Measurements from ENCODE around the gene COL4A1.

The COL4A1 gene

DNA sequence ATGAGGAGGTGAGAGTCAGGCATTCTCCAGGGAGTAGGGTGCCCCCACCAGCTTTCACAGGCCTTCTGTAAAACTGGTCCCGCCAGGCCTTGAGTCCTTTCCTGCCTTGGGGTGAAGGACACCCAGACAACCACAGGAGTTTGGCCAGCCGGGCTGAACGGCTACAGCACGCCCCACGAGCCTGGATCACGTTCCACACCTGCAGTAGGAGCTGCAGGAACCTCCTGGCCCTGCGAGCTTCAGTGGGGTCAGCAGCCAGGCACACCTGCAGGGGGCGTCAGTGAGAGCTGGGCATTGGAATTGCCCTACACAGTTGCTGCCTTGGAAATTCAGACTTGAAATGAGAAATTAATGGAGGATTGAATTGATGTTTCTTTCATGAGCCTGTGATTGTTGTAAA lies 45.8 kb upstream of the COL4A1 start:
- Histone ChIP-seq H4K8ac (ENCODE audit: low read depth, low read length) (no peak overlapping the region), H3K18ac (ENCODE audit: low read length) (no peak overlapping the region), H3K4ac (ENCODE audit: low read depth, low read length) (no peak overlapping the region), H2BK120ac (ENCODE audit: low read depth, low read length) (no peak overlapping the region), H3K27me3 (ENCODE audit: insufficient read depth, low read length, poor library complexity) (no peaks in the 10 kb centered on the region), H4K5ac (ENCODE audit: low read length) (no peak overlapping the region), H3K4me2 (ENCODE audit: low read length) (no peak overlapping the region), H3K36me3 (ENCODE audit: control insufficient read depth, insufficient read depth, low read length) (no peaks in the 10 kb centered on the region), H2BK5ac (ENCODE audit: low read length) (no peak overlapping the region), H2BK15ac (replicated peaks; ENCODE audit: low read depth) (no peak overlapping the region), H3K27ac (ENCODE audit: low read depth, low read length) (no peak overlapping the region), H3K79me1 (ENCODE audit: low read length) (peaks cover 4% of the 10 kb centered on the region), H3K56ac (ENCODE audit: low read length) (no peak overlapping the region), H3K9ac (ENCODE audit: low read length) (no peak overlapping the region), H3K79me2 (ENCODE audit: control insufficient read depth, insufficient read depth, low read length) (no peaks in the 10 kb centered on the region), H3K4me1 (ENCODE audit: control insufficient read depth, low read depth, low read length) (no peaks in the 10 kb centered on the region), H3K23ac (ENCODE audit: low read length) (no peak overlapping the region), H2AK5ac (ENCODE audit: low read length) (no peak overlapping the region), H3K4me3 (ENCODE audit: low read length) (no peak overlapping the region)
- DNase-seq = no peak
- no CpG with 5 or more reads among the region's 8 CpGs for WGBS (ENCODE audit: extremely low coverage, insufficient coverage, low lambda C conversion rate)

- no peak overlapping the region for H3K23ac ChIP-seq (ENCODE audit: low read length)
- no peaks in the 10 kb centered on the region for H3K79me2 ChIP-seq (ENCODE audit: control insufficient read depth, insufficient read depth, low read length)
- WGBS (ENCODE audit: extremely low coverage, insufficient coverage, low lambda C conversion rate) = no CpG with 5 or more reads among the region's 6 CpGs
- no peak overlapping the region for H2BK5ac ChIP-seq (ENCODE audit: low read length)
- no peak overlapping the region for H3K27ac ChIP-seq (ENCODE audit: low read depth, low read length)
- no peak overlapping the region for H3K4me2 ChIP-seq (ENCODE audit: low read length)
- no peaks in the 10 kb centered on the region for H3K36me3 ChIP-seq (ENCODE audit: control insufficient read depth, insufficient read depth, low read length)
- no peak overlapping the region for H3K4ac ChIP-seq (ENCODE audit: low read depth, low read length)
- H3K4me1 ChIP-seq (ENCODE audit: control insufficient read depth, low read depth, low read length) = no peaks in the 10 kb centered on the region
- no peak overlapping the region for H3K18ac ChIP-seq (ENCODE audit: low read length)
- no peak overlapping the region for H3K9ac ChIP-seq (ENCODE audit: low read length)
- no peak overlapping the region for H3K56ac ChIP-seq (ENCODE audit: low read length)
- peaks cover 4% of the 10 kb centered on the region for H3K79me1 ChIP-seq (ENCODE audit: low read length)
- no peak overlapping the region for H2BK120ac ChIP-seq (ENCODE audit: low read depth, low read length)
- no peak overlapping the region for H2BK15ac ChIP-seq (replicated peaks; ENCODE audit: low read depth)
- no peak overlapping the region for H4K5ac ChIP-seq (ENCODE audit: low read length)
- H3K4me3 ChIP-seq (ENCODE audit: low read length) = no peak overlapping the region
- H2AK5ac ChIP-seq (ENCODE audit: low read length) = no peak overlapping the region
- H3K27me3 ChIP-seq (ENCODE audit: insufficient read depth, low read length, poor library complexity) = no peaks in the 10 kb centered on the region
- H4K8ac ChIP-seq (ENCODE audit: low read depth, low read length) = no peak overlapping the region
- no peak for DNase-seq
Observed at GRCh38 chr13:110351636-110352420, 44.9 kb upstream of the COL4A1 start.

DNA sequence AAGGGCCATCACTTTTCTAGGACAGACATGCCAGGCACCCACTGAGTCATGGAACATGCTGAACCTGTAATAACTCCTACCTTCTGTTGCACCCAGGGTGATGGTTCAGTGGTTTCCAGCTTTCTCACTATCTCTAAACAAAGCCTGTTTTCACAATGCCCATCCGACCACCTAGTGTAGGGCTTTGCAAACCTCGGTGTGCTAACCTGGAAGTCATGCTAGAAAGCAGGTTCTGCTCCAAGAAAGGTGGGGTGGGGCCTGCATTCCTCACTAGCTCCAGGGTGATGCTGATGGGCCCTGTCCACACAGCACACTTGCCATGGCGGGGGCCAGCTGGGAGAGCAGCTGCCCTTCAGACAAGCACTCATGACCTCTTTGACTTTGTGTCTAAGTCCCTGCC lies 43.6 kb upstream of the COL4A1 start:
- Histone ChIP-seq H3K27me3 (ENCODE audit: insufficient read depth, low read length, poor library complexity) (no peaks in the 10 kb centered on the region), H4K8ac (ENCODE audit: low read depth, low read length) (no peak overlapping the region), H3K4me2 (ENCODE audit: low read length) (no peak overlapping the region), H3K4me3 (ENCODE audit: low read length) (no peak overlapping the region), H3K79me2 (ENCODE audit: control insufficient read depth, insufficient read depth, low read length) (no peaks in the 10 kb centered on the region), H3K4ac (ENCODE audit: low read depth, low read length) (no peak overlapping the region), H3K23ac (ENCODE audit: low read length) (no peak overlapping the region), H3K4me1 (ENCODE audit: control insufficient read depth, low read depth, low read length) (no peaks in the 10 kb centered on the region), H3K79me1 (ENCODE audit: low read length) (peaks cover 4% of the 10 kb centered on the region), H2BK15ac (replicated peaks; ENCODE audit: low read depth) (no peak overlapping the region), H3K18ac (ENCODE audit: low read length) (no peak overlapping the region), H4K5ac (ENCODE audit: low read length) (no peak overlapping the region), H3K27ac (ENCODE audit: low read depth, low read length) (no peak overlapping the region), H2BK120ac (ENCODE audit: low read depth, low read length) (no peak overlapping the region), H2BK5ac (ENCODE audit: low read length) (no peak overlapping the region), H2AK5ac (ENCODE audit: low read length) (no peak overlapping the region), H3K56ac (ENCODE audit: low read length) (no peak overlapping the region), H3K36me3 (ENCODE audit: control insufficient read depth, insufficient read depth, low read length) (no peaks in the 10 kb centered on the region), H3K9ac (ENCODE audit: low read length) (no peak overlapping the region)
- no CpG with 5 or more reads among the region's 3 CpGs for WGBS (ENCODE audit: extremely low coverage, insufficient coverage, low lambda C conversion rate)
- DNase-seq = no peak

DNA sequence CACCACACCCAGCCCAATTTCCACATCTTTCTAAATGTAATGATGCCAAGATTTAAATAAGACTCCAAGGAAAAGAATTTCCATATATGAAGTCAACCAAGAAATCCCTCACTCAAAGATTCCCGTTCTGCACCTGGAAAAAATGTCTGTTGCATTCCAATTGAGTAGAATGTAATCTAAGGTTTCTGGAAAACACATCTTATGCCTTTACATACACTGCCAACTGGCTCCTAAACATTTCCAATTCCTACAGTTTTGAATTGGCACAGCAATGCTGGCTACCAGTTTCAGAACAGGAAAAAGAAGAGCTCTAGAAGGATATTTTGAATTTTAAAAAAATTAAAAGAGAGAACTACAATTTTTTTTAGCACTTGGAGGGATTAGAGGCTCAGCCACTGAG lies 43.1 kb upstream of the COL4A1 start:
- no CpG with 5 or more reads among the region's 1 CpG for whole genome bisulfite sequencing (ENCODE audit: extremely low coverage, insufficient coverage, low lambda C conversion rate)
- no peak overlapping the region for H3K9ac ChIP-seq (ENCODE audit: low read length)
- no peak overlapping the region for H3K18ac ChIP-seq (ENCODE audit: low read length)
- peaks cover 4% of the 10 kb centered on the region for H3K79me1 ChIP-seq (ENCODE audit: low read length)
- no peak overlapping the region for H2BK15ac ChIP-seq (replicated peaks; ENCODE audit: low read depth)
- H2BK120ac ChIP-seq (ENCODE audit: low read depth, low read length) = no peak overlapping the region
- no peak overlapping the region for H2AK5ac ChIP-seq (ENCODE audit: low read length)
- H3K36me3 ChIP-seq (ENCODE audit: control insufficient read depth, insufficient read depth, low read length) = no peaks in the 10 kb centered on the region
- H3K79me2 ChIP-seq (ENCODE audit: control insufficient read depth, insufficient read depth, low read length) = no peaks in the 10 kb centered on the region
- DNase-seq = no peak
- no peak overlapping the region for H3K4me3 ChIP-seq (ENCODE audit: low read length)
- H3K4me2 ChIP-seq (ENCODE audit: low read length) = no peak overlapping the region
- H3K27me3 ChIP-seq (ENCODE audit: insufficient read depth, low read length, poor library complexity) = no peaks in the 10 kb centered on the region
- no peak overlapping the region for H4K8ac ChIP-seq (ENCODE audit: low read depth, low read length)
- H3K56ac ChIP-seq (ENCODE audit: low read length) = no peak overlapping the region
- no peak overlapping the region for H3K4ac ChIP-seq (ENCODE audit: low read depth, low read length)
- H3K27ac ChIP-seq (ENCODE audit: low read depth, low read length) = no peak overlapping the region
- no peak overlapping the region for H3K23ac ChIP-seq (ENCODE audit: low read length)
- no peak overlapping the region for H4K5ac ChIP-seq (ENCODE audit: low read length)
- no peaks in the 10 kb centered on the region for H3K4me1 ChIP-seq (ENCODE audit: control insufficient read depth, low read depth, low read length)
- H2BK5ac ChIP-seq (ENCODE audit: low read length) = no peak overlapping the region

GRCh38 chr13:110349239-110349638 lies 42.3 kb upstream of the COL4A1 start:
- no peak overlapping the region for H3K4me3 ChIP-seq (ENCODE audit: low read length)
- no peak overlapping the region for H3K27ac ChIP-seq (ENCODE audit: low read depth, low read length)
- no peak for DNase-seq
- no peak overlapping the region for H3K9ac ChIP-seq (ENCODE audit: low read length)
- no peak overlapping the region for H2AK5ac ChIP-seq (ENCODE audit: low read length)
- no peak overlapping the region for H4K8ac ChIP-seq (ENCODE audit: low read depth, low read length)
- H3K56ac ChIP-seq (ENCODE audit: low read length) = no peak overlapping the region
- H3K4me2 ChIP-seq (ENCODE audit: low read length) = no peak overlapping the region
- no peaks in the 10 kb centered on the region for H3K79me2 ChIP-seq (ENCODE audit: control insufficient read depth, insufficient read depth, low read length)
- H2BK15ac ChIP-seq (replicated peaks; ENCODE audit: low read depth) = no peak overlapping the region
- H3K36me3 ChIP-seq (ENCODE audit: control insufficient read depth, insufficient read depth, low read length) = no peaks in the 10 kb centered on the region
- H2BK5ac ChIP-seq (ENCODE audit: low read length) = no peak overlapping the region
- no peaks in the 10 kb centered on the region for H3K4me1 ChIP-seq (ENCODE audit: control insufficient read depth, low read depth, low read length)
- H3K4ac ChIP-seq (ENCODE audit: low read depth, low read length) = no peak overlapping the region
- no peak overlapping the region for H2BK120ac ChIP-seq (ENCODE audit: low read depth, low read length)
- no peak overlapping the region for H3K18ac ChIP-seq (ENCODE audit: low read length)
- no CpG with 5 or more reads among the region's 5 CpGs for WGBS (ENCODE audit: extremely low coverage, insufficient coverage, low lambda C conversion rate)
- no peaks in the 10 kb centered on the region for H3K27me3 ChIP-seq (ENCODE audit: insufficient read depth, low read length, poor library complexity)
- no peak overlapping the region for H4K5ac ChIP-seq (ENCODE audit: low read length)
- H3K23ac ChIP-seq (ENCODE audit: low read length) = no peak overlapping the region
- peaks cover 2% of the 10 kb centered on the region for H3K79me1 ChIP-seq (ENCODE audit: low read length)
